ENCODE data around the gene PCCB.
"Not testable (repeated sequence)": the region's sequence is repeated elsewhere in the genome, so short reads cannot be mapped to it uniquely, and the experiment has no call there.

The PCCB gene

GRCh38 chr3:136327671-136328070 lies 77.5 kb downstream of the PCCB start:
- H3K27ac Mint-ChIP-seq, result no peak overlapping the region
- no peaks in the 10 kb centered on the region for H3K27me3 Mint-ChIP-seq
- DNase-seq, result no peak
- H3K9me3 Mint-ChIP-seq, result peaks cover 7% of the 10 kb centered on the region
- H3K36me3 Mint-ChIP-seq (ENCODE audit: low read depth), result peaks cover 85% of the 10 kb centered on the region
- H3K4me1 Mint-ChIP-seq (ENCODE audit: low read depth), result peaks cover 9% of the 10 kb centered on the region
- H3K4me3 Mint-ChIP-seq, result no peak overlapping the region

GRCh38 chr3:136329593-136329992 lies 79.5 kb downstream of the PCCB start:
- H3K4me1 Mint-ChIP-seq (ENCODE audit: low read depth), result peaks cover 13% of the 10 kb centered on the region
- DNase-seq, result no peak
- no peaks in the 10 kb centered on the region for H3K27me3 Mint-ChIP-seq
- no peaks in the 10 kb centered on the region for H3K9me3 Mint-ChIP-seq
- no peak overlapping the region for H3K27ac Mint-ChIP-seq
- H3K4me3 Mint-ChIP-seq, result no peak overlapping the region
- H3K36me3 Mint-ChIP-seq (ENCODE audit: low read depth), result peaks cover 85% of the 10 kb centered on the region

- Mint-ChIP-seq H3K4me1 (ENCODE audit: low read depth) (peaks cover 13% of the 10 kb centered on the region), H3K27ac (peak overlapping the region; percentile 23), H3K27me3 (no peaks in the 10 kb centered on the region), H3K36me3 (ENCODE audit: low read depth) (peaks cover 87% of the 10 kb centered on the region), H3K9me3 (no peaks in the 10 kb centered on the region), H3K4me3 (no peak overlapping the region)
- no peak for DNase-seq
These were observed 80.8 kb downstream of the PCCB start for GRCh38 chr3:136330900-136331299.

- no peaks in the 10 kb centered on the region for H3K9me3 Mint-ChIP-seq
- peaks cover 88% of the 10 kb centered on the region for H3K36me3 Mint-ChIP-seq (ENCODE audit: low read depth)
- DNase-seq, result no peak
- H3K27ac Mint-ChIP-seq, result peak overlapping the region; percentile 45
- H3K4me1 Mint-ChIP-seq (ENCODE audit: low read depth), result peaks cover 13% of the 10 kb centered on the region
- H3K27me3 Mint-ChIP-seq, result no peaks in the 10 kb centered on the region
- no peak overlapping the region for H3K4me3 Mint-ChIP-seq
These were observed 82.2 kb downstream of the PCCB start for GRCh38 chr3:136332302-136332701.

GRCh38 chr3:136332776-136333175 lies 82.6 kb downstream of the PCCB start:
- DNase-seq, result no peak
- Mint-ChIP-seq H3K36me3 (ENCODE audit: low read depth) (peaks cover 87% of the 10 kb centered on the region), H3K4me1 (ENCODE audit: low read depth) (peaks cover 13% of the 10 kb centered on the region), H3K27ac (peak overlapping the region; percentile 45), H3K27me3 (no peaks in the 10 kb centered on the region), H3K9me3 (no peaks in the 10 kb centered on the region), H3K4me3 (no peak overlapping the region)

GRCh38 chr3:136334209-136334608 lies 84.1 kb downstream of the PCCB start:
- H3K4me3 Mint-ChIP-seq, result no peak overlapping the region
- no peaks in the 10 kb centered on the region for H3K9me3 Mint-ChIP-seq
- peak overlapping the region; percentile 66 for H3K27ac Mint-ChIP-seq

GRCh38 chr3:136334726-136335125 lies 84.6 kb downstream of the PCCB start:
- H3K4me3 Mint-ChIP-seq, DNase-seq, H3K9me3 Mint-ChIP-seq, H3K27me3 Mint-ChIP-seq: not testable (repeated sequence)
- H3K27ac Mint-ChIP-seq, result peak overlapping the region; percentile 66
- peaks cover 86% of the 10 kb centered on the region for H3K36me3 Mint-ChIP-seq (ENCODE audit: low read depth)
- peaks cover 13% of the 10 kb centered on the region for H3K4me1 Mint-ChIP-seq (ENCODE audit: low read depth)

More at GRCh38 chr3:136334209-136334608, 84.1 kb downstream of the PCCB start:
- Mint-ChIP-seq H3K4me1 (ENCODE audit: low read depth) (peaks cover 13% of the 10 kb centered on the region), H3K27me3 (no peaks in the 10 kb centered on the region), H3K36me3 (ENCODE audit: low read depth) (peaks cover 87% of the 10 kb centered on the region)
- no peak for DNase-seq

GRCh38 chr3:136336329-136337100 lies 86.4 kb downstream of the PCCB start:
- peaks cover 9% of the 10 kb centered on the region for H3K4me1 Mint-ChIP-seq (ENCODE audit: low read depth)
- no peak overlapping the region for H3K4me3 Mint-ChIP-seq
- H3K27me3 Mint-ChIP-seq, result no peaks in the 10 kb centered on the region
- peaks cover 94% of the 10 kb centered on the region for H3K36me3 Mint-ChIP-seq (ENCODE audit: low read depth)
- H3K27ac Mint-ChIP-seq, result peak overlapping the region; percentile 86
- no peaks in the 10 kb centered on the region for H3K9me3 Mint-ChIP-seq
- DNase-seq, result no peak

GRCh38 chr3:136343446-136343845 lies 93.3 kb downstream of the PCCB start:
- H3K27me3 Mint-ChIP-seq, result no peaks in the 10 kb centered on the region
- H3K9me3 Mint-ChIP-seq, result no peaks in the 10 kb centered on the region
- no peaks in the 10 kb centered on the region for H3K4me1 Mint-ChIP-seq (ENCODE audit: low read depth)
- peaks cover 79% of the 10 kb centered on the region for H3K36me3 Mint-ChIP-seq (ENCODE audit: low read depth)
- DNase-seq, result no peak
- no peak overlapping the region for H3K4me3 Mint-ChIP-seq
- peak overlapping the region; percentile 35 for H3K27ac Mint-ChIP-seq

GRCh38 chr3:136343873-136344555 lies 93.9 kb downstream of the PCCB start:
- Mint-ChIP-seq H3K4me3 (no peak overlapping the region), H3K4me1 (ENCODE audit: low read depth) (no peaks in the 10 kb centered on the region), H3K9me3 (no peaks in the 10 kb centered on the region), H3K27ac (peak overlapping the region; percentile 35), H3K27me3 (no peaks in the 10 kb centered on the region), H3K36me3 (ENCODE audit: low read depth) (peaks cover 79% of the 10 kb centered on the region)
- DNase-seq, result no peak

GRCh38 chr3:136346486-136346885 lies 96.3 kb downstream of the PCCB start:
- H3K36me3 Mint-ChIP-seq (ENCODE audit: low read depth), result peaks cover 65% of the 10 kb centered on the region
- no peaks in the 10 kb centered on the region for H3K27me3 Mint-ChIP-seq
- no peaks in the 10 kb centered on the region for H3K4me1 Mint-ChIP-seq (ENCODE audit: low read depth)
- no peaks in the 10 kb centered on the region for H3K9me3 Mint-ChIP-seq
- H3K27ac Mint-ChIP-seq, result no peak overlapping the region
- H3K4me3 Mint-ChIP-seq, result no peak overlapping the region
- DNase-seq, result no peak

- H3K4me3 Mint-ChIP-seq, result no peak overlapping the region
- peak overlapping the region; percentile 49 for H3K27ac Mint-ChIP-seq
- no peak for DNase-seq
- peaks cover 13% of the 10 kb centered on the region for H3K4me1 Mint-ChIP-seq (ENCODE audit: low read depth)
- H3K27me3 Mint-ChIP-seq, result no peaks in the 10 kb centered on the region
- peaks cover 59% of the 10 kb centered on the region for H3K36me3 Mint-ChIP-seq (ENCODE audit: low read depth)
- no peaks in the 10 kb centered on the region for H3K9me3 Mint-ChIP-seq
These were observed 100.0 kb downstream of the PCCB start for GRCh38 chr3:136350132-136350531.

- Mint-ChIP-seq H3K27ac (peak overlapping the region; percentile 49), H3K4me3 (no peak overlapping the region), H3K4me1 (ENCODE audit: low read depth) (peaks cover 13% of the 10 kb centered on the region), H3K36me3 (ENCODE audit: low read depth) (peaks cover 63% of the 10 kb centered on the region), H3K27me3 (no peaks in the 10 kb centered on the region), H3K9me3 (no peaks in the 10 kb centered on the region)
- DNase-seq, result no peak
These were observed 100.4 kb downstream of the PCCB start for GRCh38 chr3:136350557-136350956.

GRCh38 chr3:136351351-136351750 lies 101.2 kb downstream of the PCCB start:
- Mint-ChIP-seq H3K4me3 (no peak overlapping the region), H3K4me1 (ENCODE audit: low read depth) (peaks cover 13% of the 10 kb centered on the region), H3K9me3 (peaks cover 3% of the 10 kb centered on the region), H3K27ac (no peak overlapping the region), H3K36me3 (ENCODE audit: low read depth) (peaks cover 65% of the 10 kb centered on the region), H3K27me3 (no peaks in the 10 kb centered on the region)
- DNase-seq, result no peak

- no peak for DNase-seq
- no peak overlapping the region for H3K4me3 Mint-ChIP-seq
- peaks cover 13% of the 10 kb centered on the region for H3K4me1 Mint-ChIP-seq (ENCODE audit: low read depth)
- no peaks in the 10 kb centered on the region for H3K27me3 Mint-ChIP-seq
- H3K27ac Mint-ChIP-seq, result no peak overlapping the region
- H3K9me3 Mint-ChIP-seq, result peaks cover 3% of the 10 kb centered on the region
- peaks cover 63% of the 10 kb centered on the region for H3K36me3 Mint-ChIP-seq (ENCODE audit: low read depth)
These were observed 101.8 kb downstream of the PCCB start for GRCh38 chr3:136351905-136352304.

Data from activated T-cell treated with anti-CD3 and anti-CD28 coated beads, Interleukin-2, amount 50 U/mL, for 24 hours (primary cell).